Naive B cell (primary cell): Measurements from ENCODE around the gene DESI2. TPM values are rescaled to one million over a fixed set of nuclear protein-coding genes. Genes with fewer than 3 reads are reported as not detected.

ENCODE experiments used
- ATAC-seq, 2 donors: fragments of 150-1000 bp; cut with Tn5 transposase; 2 replicates each; pipeline ENCODE4 v1.10.0; 2021; ENCODE audit warnings: low read depth in 2 of 2, mild to moderate bottlenecking in 2 of 2, moderate library complexity in 2 of 2
- DNase-seq: peaks from one replicate; pipeline ENCODE4 v3.0.0; 2022
- H3K27ac Mint-ChIP-seq, 6 donors: one replicate each; pipeline ENCODE4 v1.8.0; 2020 to 2022; ENCODE audit warnings: mild to moderate bottlenecking in 6 of 6, mixed read lengths in 6 of 6, moderate library complexity in 5 of 6, inconsistent platforms in 2 of 6
- H3K27me3 Mint-ChIP-seq, 3 donors: one replicate each; pipeline ENCODE4 v1.8.0; 2021 to 2022; ENCODE audit warnings: mixed read lengths in 3 of 3, mild to moderate bottlenecking in 1 of 3
- H3K36me3 Mint-ChIP-seq, 2 donors: one replicate each; pipeline ENCODE4 v1.8.0; 2020 to 2022; ENCODE audit warnings: mixed read lengths in 2 of 2, inconsistent platforms in 1 of 2, mild to moderate bottlenecking in 1 of 2
- H3K4me1 Mint-ChIP-seq, 3 donors: one replicate each; pipeline ENCODE4 v1.8.0; 2020 to 2022; ENCODE audit warnings: mixed read lengths in 3 of 3, inconsistent platforms in 1 of 3, mild to moderate bottlenecking in 1 of 3, moderate library complexity in 1 of 3
- H3K4me3 Mint-ChIP-seq, 8 donors: one replicate each; pipeline ENCODE4 v1.8.0; 2020 to 2022; ENCODE audit warnings: mild to moderate bottlenecking in 8 of 8, mixed read lengths in 8 of 8, moderate library complexity in 8 of 8, inconsistent platforms in 2 of 8
- H3K9me3 Mint-ChIP-seq, 7 donors: one replicate each; pipeline ENCODE4 v1.8.0; 2020 to 2022; ENCODE audit warnings: mixed read lengths in 7 of 7, mild to moderate bottlenecking in 5 of 7, inconsistent platforms in 2 of 7, moderate library complexity in 1 of 7
- polyA plus RNA-seq, 6 donors: library from polyadenylated mRNA; unstranded; fragments of 300-500 nt; fragmentation: Illumina TruSeq; gene quantifications; one replicate each; pipeline ENCODE4 v1.2.3, GENCODE V29; 2021; ENCODE audit warnings: low read depth in 6 of 6

The DESI2 gene
- polyA plus RNA-seq, 6 donors from 2014 or later, result 17.2 to 23.8 (median 19.0) TPM

DNA sequence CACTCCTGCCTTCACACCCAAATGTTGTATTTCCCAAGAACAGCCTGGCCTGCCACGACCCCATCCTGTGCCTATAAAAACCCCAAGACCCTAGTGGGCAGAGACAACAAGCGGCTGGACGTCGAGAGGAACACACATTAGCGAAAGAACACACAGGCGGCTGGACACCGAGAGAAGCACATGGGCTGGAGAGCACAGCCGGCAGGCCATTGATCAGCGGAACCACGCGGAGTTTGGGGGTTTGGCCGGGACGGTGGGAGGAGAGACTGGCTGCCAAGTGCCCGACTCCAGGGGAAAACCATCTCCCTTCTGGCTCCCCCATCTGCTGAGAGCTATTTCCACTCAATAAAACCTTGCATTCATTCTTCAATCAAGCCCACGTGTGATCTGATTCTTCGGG, 10.4 kb upstream of the DESI2 start:
- Mint-ChIP-seq H3K27ac (peak overlapping the region in 1 of 6 donors; percentile 16), H3K9me3 (no peaks in the 10 kb centered on the region), H3K27me3 (peaks cover 10 to 14% (median 10%) of the 10 kb centered on the region in 3 donors), H3K36me3 (no peaks in the 10 kb centered on the region), H3K4me1 (no peaks in the 10 kb centered on the region), H3K4me3 (no peak overlapping the region)
- no peak for DNase-seq
- ATAC-seq, result no peak

DNA sequence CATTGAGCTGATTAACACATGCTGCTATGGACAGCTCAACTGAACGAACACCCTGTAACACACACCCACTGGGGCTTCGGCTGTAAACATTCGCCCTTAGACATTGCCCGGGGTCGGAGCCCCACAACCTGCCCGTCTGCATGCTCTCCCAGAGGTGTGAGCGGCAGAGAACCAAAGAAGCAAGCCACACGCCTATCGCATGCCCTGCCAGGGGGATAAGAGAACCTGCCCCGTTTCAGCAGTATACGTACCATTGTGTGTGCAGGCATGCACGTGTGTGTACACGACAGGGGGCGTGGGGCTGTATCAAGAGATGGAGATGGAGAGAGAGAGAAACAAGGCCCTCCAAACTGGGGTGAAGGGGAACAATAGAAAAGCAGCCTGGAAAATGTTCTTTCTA, 9.9 kb upstream of the DESI2 start:
- H3K27ac Mint-ChIP-seq, result peak overlapping the region in 1 of 6 donors; percentile 19
- peaks cover 10 to 14% (median 10%) of the 10 kb centered on the region in 3 donors for H3K27me3 Mint-ChIP-seq
- no peaks in the 10 kb centered on the region for H3K9me3 Mint-ChIP-seq
- ATAC-seq, result no peak
- no peaks in the 10 kb centered on the region for H3K36me3 Mint-ChIP-seq
- DNase-seq, result no peak
- no peak overlapping the region for H3K4me3 Mint-ChIP-seq
- no peaks in the 10 kb centered on the region for H3K4me1 Mint-ChIP-seq

GRCh38 chr1:244645414-244645813, 7.5 kb upstream of the DESI2 start:
- Mint-ChIP-seq H3K27ac (no peak overlapping the region), H3K4me3 (no peak overlapping the region), H3K36me3 (no peaks in the 10 kb centered on the region), H3K9me3 (peaks cover 0 to 2% (median 0%) of the 10 kb centered on the region in 7 donors), H3K27me3 (peaks cover 10 to 14% (median 10%) of the 10 kb centered on the region in 3 donors), H3K4me1 (no peaks in the 10 kb centered on the region)
- DNase-seq, result no peak
- no peak for ATAC-seq

DNA sequence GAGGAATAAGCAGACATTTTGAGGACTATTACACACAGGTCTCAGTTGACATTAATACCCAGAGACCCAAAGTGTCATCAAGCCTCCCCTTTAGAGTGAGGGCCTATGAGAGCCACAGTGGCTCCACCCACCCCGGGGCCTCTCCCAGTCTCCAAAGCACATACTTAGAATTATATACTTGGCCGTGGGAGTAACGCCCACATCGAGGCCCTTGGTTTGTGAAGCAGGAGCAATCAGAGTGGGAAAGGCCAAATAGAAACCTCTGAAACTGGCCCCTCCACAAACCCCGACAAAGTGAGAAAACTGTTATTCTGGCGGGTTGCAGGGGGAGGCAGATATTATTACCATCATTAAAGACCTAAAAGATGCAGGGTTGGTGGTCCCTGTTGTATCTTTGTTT, 7.0 kb upstream of the DESI2 start:
- Mint-ChIP-seq H3K27me3 (peaks cover 10 to 14% (median 10%) of the 10 kb centered on the region in 3 donors), H3K9me3 (peaks cover 0 to 2% (median 0%) of the 10 kb centered on the region in 7 donors), H3K27ac (no peak overlapping the region), H3K4me3 (no peak overlapping the region), H3K36me3 (no peaks in the 10 kb centered on the region), H3K4me1 (no peaks in the 10 kb centered on the region)
- no peak for DNase-seq
- no peak for ATAC-seq

DNA sequence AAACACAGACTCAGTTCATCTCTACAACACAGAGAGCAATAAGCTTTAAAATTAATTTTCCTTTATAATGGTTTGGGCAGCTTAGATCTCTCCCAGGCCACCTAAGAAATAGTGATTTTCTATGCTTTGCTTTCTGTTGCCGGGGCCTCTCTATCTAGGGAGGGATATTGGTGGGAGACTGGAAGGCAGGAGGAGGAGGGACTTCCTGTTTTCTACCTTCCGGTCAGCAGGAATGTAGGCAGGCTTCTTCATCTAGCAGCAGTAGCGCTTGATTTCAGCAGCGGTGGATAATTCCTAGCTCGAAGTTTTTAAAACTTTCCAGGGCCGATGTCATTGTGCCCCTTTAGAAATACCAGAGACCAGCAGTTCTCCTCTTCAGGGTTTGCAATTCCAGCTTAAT, 5.1 kb upstream of the DESI2 start:
- Mint-ChIP-seq H3K4me3 (no peak overlapping the region), H3K36me3 (no peaks in the 10 kb centered on the region), H3K9me3 (peaks cover 0 to 2% (median 0%) of the 10 kb centered on the region in 7 donors), H3K27me3 (peaks cover 0 to 3% (median 0%) of the 10 kb centered on the region in 3 donors), H3K27ac (no peak overlapping the region), H3K4me1 (peaks cover 8 to 11% (median 11%) of the 10 kb centered on the region in 3 donors)
- no peak for DNase-seq
- ATAC-seq, result no peak

GRCh38 chr1:244651956-244652622, 837 bp upstream of the DESI2 start:
- DNase-seq, result no peak
- Mint-ChIP-seq H3K4me1 (peaks cover 12 to 16% (median 12%) of the 10 kb centered on the region in 3 donors), H3K27ac (peak overlapping the region in 4 of 6 donors; percentile 68 to 95 (median 92)), H3K9me3 (peaks cover 0 to 2% (median 0%) of the 10 kb centered on the region in 7 donors), H3K36me3 (peaks cover 0 to 2% of the 10 kb centered on the region in 2 donors), H3K27me3 (no peaks in the 10 kb centered on the region), H3K4me3 (peak overlapping the region in 4 of 8 donors; percentile 91 to 93 (median 92))
- no peak for ATAC-seq

GRCh38 chr1:244653439-244654107, 647 bp downstream of the DESI2 start:
- Mint-ChIP-seq H3K4me1 (peaks cover 20 to 27% (median 24%) of the 10 kb centered on the region in 3 donors), H3K9me3 (peaks cover 0 to 2% (median 0%) of the 10 kb centered on the region in 7 donors), H3K27me3 (no peaks in the 10 kb centered on the region), H3K36me3 (peaks cover 0 to 10% of the 10 kb centered on the region in 2 donors), H3K4me3 (no peak overlapping the region), H3K27ac (no peak overlapping the region)
- DNase-seq (no peak), ATAC-seq (no peak)

GRCh38 chr1:244654108-244655038, 1.4 kb downstream of the DESI2 start:
- H3K27ac Mint-ChIP-seq, result no peak overlapping the region

DNA sequence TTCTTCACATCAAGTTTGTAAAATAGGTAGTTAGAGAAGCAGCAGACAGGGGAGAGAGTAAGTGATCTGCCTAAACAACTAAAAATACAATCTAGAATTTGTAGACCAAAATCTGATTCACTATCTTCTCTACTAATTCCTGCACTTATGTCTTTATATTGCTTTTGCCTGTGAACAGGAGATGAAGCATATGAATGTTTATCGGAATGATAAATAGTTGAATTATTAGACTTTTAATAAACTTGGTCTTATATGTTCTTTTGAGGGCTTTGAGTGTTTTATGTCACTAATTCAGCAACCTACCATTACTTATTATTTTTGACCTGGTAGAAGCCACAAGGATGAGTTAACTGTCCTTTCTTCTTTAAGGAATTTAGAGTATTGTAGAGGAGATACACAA, 2.3 kb downstream of the DESI2 start:
- Mint-ChIP-seq H3K4me1 (peaks cover 26 to 35% (median 31%) of the 10 kb centered on the region in 3 donors), H3K27me3 (no peaks in the 10 kb centered on the region), H3K9me3 (peaks cover 0 to 2% (median 0%) of the 10 kb centered on the region in 7 donors), H3K27ac (no peak overlapping the region), H3K4me3 (no peak overlapping the region), H3K36me3 (peaks cover 5 to 10% of the 10 kb centered on the region in 2 donors)
- DNase-seq (no peak), ATAC-seq (no peak)

More at GRCh38 chr1:244654108-244655038, 1.4 kb downstream of the DESI2 start:
- DNase-seq (no peak), ATAC-seq (no peak)
- H3K27me3 Mint-ChIP-seq, result no peaks in the 10 kb centered on the region
- H3K9me3 Mint-ChIP-seq, result peaks cover 0 to 2% (median 0%) of the 10 kb centered on the region in 7 donors
- peaks cover 2 to 10% of the 10 kb centered on the region in 2 donors for H3K36me3 Mint-ChIP-seq
- H3K4me3 Mint-ChIP-seq, result no peak overlapping the region
- H3K4me1 Mint-ChIP-seq, result peaks cover 23 to 32% (median 29%) of the 10 kb centered on the region in 3 donors

DNA sequence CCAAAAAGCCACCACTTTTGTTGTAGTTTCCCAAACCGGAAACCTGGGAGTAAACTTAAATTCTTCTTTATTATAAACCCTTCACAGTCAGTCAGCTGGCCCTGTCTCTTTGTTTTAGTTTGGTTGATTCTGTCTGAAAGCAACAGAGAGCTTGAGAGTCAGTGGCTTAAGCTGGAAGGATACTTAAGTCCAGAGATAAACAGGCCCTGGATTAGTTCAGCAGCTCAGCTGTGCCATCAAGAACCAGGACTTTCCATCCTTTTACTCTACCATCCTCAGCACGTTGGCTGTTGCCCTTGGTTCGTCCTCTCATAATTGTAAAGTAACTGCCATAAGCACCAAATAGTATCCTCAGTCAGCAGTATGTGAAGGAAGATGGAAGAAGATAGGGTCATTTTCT, 4.5 kb downstream of the DESI2 start:
- H3K36me3 Mint-ChIP-seq, result peaks cover 5 to 10% of the 10 kb centered on the region in 2 donors
- peak overlapping the region in 1 of 8 donors; percentile 36 for H3K4me3 Mint-ChIP-seq

GRCh38 chr1:244659694-244660093, 6.8 kb downstream of the DESI2 start:
- DNase-seq, result no peak
- Mint-ChIP-seq H3K36me3 (peaks cover 5 to 10% of the 10 kb centered on the region in 2 donors), H3K4me3 (no peak overlapping the region), H3K27ac (peak overlapping the region in 1 of 6 donors; percentile 22), H3K4me1 (peaks cover 17 to 37% (median 36%) of the 10 kb centered on the region in 3 donors), H3K9me3 (peaks cover 0 to 2% (median 0%) of the 10 kb centered on the region in 7 donors), H3K27me3 (no peaks in the 10 kb centered on the region)
- ATAC-seq, result no peak

More for the DNA sequence above, 4.5 kb downstream of the DESI2 start:
- H3K27ac Mint-ChIP-seq, result peak overlapping the region in 1 of 6 donors; percentile 31
- ATAC-seq (no peak), DNase-seq (no peak)
- H3K27me3 Mint-ChIP-seq, result no peaks in the 10 kb centered on the region
- H3K4me1 Mint-ChIP-seq, result peaks cover 19 to 28% (median 27%) of the 10 kb centered on the region in 3 donors
- peaks cover 0 to 2% (median 0%) of the 10 kb centered on the region in 7 donors for H3K9me3 Mint-ChIP-seq

DNA sequence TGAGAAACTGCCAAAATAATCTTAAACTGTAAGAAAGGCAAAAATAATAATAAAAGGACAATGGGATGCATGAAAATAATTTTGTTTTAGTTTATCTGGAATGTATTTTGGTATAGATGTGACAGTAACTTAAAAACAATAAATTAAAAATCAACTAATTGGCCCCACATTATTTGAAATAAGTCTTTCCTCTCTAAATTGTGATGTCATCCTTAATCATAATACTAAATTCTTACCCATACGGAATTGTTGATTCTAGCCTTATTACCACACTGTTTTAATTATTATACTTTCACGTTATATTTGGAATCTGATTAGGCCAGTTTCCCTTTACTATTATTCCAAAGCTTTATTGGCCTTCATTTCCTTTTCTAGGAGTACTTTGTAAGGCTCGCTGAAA, 7.7 kb downstream of the DESI2 start:
- peaks cover 5 to 10% of the 10 kb centered on the region in 2 donors for H3K36me3 Mint-ChIP-seq
- no peak for ATAC-seq
- DNase-seq, result no peak
- H3K27me3 Mint-ChIP-seq, result no peaks in the 10 kb centered on the region
- H3K27ac Mint-ChIP-seq, result no peak overlapping the region
- no peak overlapping the region for H3K4me3 Mint-ChIP-seq
- peaks cover 0 to 2% (median 0%) of the 10 kb centered on the region in 7 donors for H3K9me3 Mint-ChIP-seq
- H3K4me1 Mint-ChIP-seq, result peaks cover 17 to 37% (median 36%) of the 10 kb centered on the region in 3 donors
